Trophoblast cell (in vitro differentiated cells and primary cell): ENCODE results near the gene TMEM245.

Experiments used
- DNase-seq, 2 donors: peaks; one replicate each; pipeline ENCODE4 v3.0.0-alpha.2; 2016
- H2AFZ ChIP-seq: 2 replicates; pipeline ENCODE4 v1.6.1; 2013; ENCODE audit warnings: low read length, moderate library complexity, mild to moderate bottlenecking; ENCODE audit not compliant: insufficient read depth, poor library complexity
- H2AK5ac ChIP-seq: 2 replicates; pipeline ENCODE4 v1.6.1; 2013; ENCODE audit warnings: mild to moderate bottlenecking, low read length
- H2BK120ac ChIP-seq: 2 replicates; pipeline ENCODE4 v1.6.1; 2013; ENCODE audit warnings: low read length, mild to moderate bottlenecking, moderate library complexity; ENCODE audit not compliant: insufficient read depth, poor library complexity
- H2BK12ac ChIP-seq: 2 replicates; pipeline ENCODE4 v1.6.1; 2013; ENCODE audit warnings: mild to moderate bottlenecking, low read length, moderate library complexity
- H2BK5ac ChIP-seq: 2 replicates; pipeline ENCODE4 v1.6.1; 2013; ENCODE audit warnings: low read length, low read depth, moderate library complexity, mild to moderate bottlenecking; ENCODE audit not compliant: poor library complexity
- H3K14ac ChIP-seq: 2 replicates; pipeline ENCODE4 v1.6.1; 2013; ENCODE audit warnings: mild to moderate bottlenecking, low read length
- H3K18ac ChIP-seq: 2 replicates; pipeline ENCODE4 v1.6.1; 2013; ENCODE audit warnings: mild to moderate bottlenecking, low read length
- H3K23ac ChIP-seq: 2 replicates; pipeline ENCODE4 v1.6.1; 2013; ENCODE audit warnings: low read length
- H3K27ac ChIP-seq: 2 replicates; pipeline ENCODE4 v1.5.1; 2013; ENCODE audit warnings: low read depth, mild to moderate bottlenecking, inconsistent platforms, low read length, moderate library complexity
- H3K27me3 ChIP-seq: 2 replicates; pipeline ENCODE4 v1.6.1; 2013; ENCODE audit warnings: inconsistent platforms, mild to moderate bottlenecking, low read length, moderate library complexity; ENCODE audit not compliant: insufficient read depth
- H3K36me3 ChIP-seq, 2 experiments: 1 replicate in 1 of 2; 2 replicates in 1 of 2; pipeline ENCODE4 v1.6.1; 2013; ENCODE audit warnings: low read length in 2 of 2, mild to moderate bottlenecking in 2 of 2, moderate library complexity in 1 of 2; ENCODE audit not compliant: insufficient read depth in 2 of 2, control insufficient read depth in 1 of 2
- H3K4ac ChIP-seq: 2 replicates; pipeline ENCODE4 v1.6.1; 2013; ENCODE audit warnings: low read depth, mild to moderate bottlenecking, low read length, moderate library complexity
- H3K4me1 ChIP-seq, 2 experiments: 1 replicate in 1 of 2; 2 replicates in 1 of 2; pipeline ENCODE4 v1.6.1; 2013; ENCODE audit warnings: low read length in 2 of 2, mild to moderate bottlenecking in 2 of 2, moderate library complexity in 1 of 2; ENCODE audit not compliant: insufficient read depth in 2 of 2, control insufficient read depth in 1 of 2
- H3K4me2 ChIP-seq: 2 replicates; pipeline ENCODE4 v1.6.1; 2013; ENCODE audit warnings: inconsistent platforms, mild to moderate bottlenecking, low read length, moderate library complexity
- H3K4me3 ChIP-seq: 2 replicates; pipeline ENCODE4 v1.5.1; 2013; ENCODE audit warnings: mild to moderate bottlenecking, low read depth, low read length, inconsistent platforms
- H3K79me1 ChIP-seq: one replicate; pipeline ENCODE4 v1.6.1; 2013; ENCODE audit warnings: low read length
- H3K79me2 ChIP-seq: 2 replicates; pipeline ENCODE4 v1.6.1; 2013; ENCODE audit warnings: low read length, mild to moderate bottlenecking; ENCODE audit not compliant: control insufficient read depth, insufficient read depth, poor library complexity
- H3K9ac ChIP-seq: 2 replicates; pipeline ENCODE4 v1.6.1; 2013; ENCODE audit warnings: mild to moderate bottlenecking, low read length
- H3K9me3 ChIP-seq: 2 replicates; pipeline ENCODE4 v1.6.1; 2013; ENCODE audit warnings: low read depth, mild to moderate bottlenecking, control low read depth, inconsistent platforms, low read length; ENCODE audit not compliant: insufficient read depth
- H4K12ac ChIP-seq: 2 replicates; pipeline ENCODE4 v1.6.1; 2013; ENCODE audit warnings: low read depth, mild to moderate bottlenecking, low read length, moderate library complexity
- H4K8ac ChIP-seq: 2 replicates; pipeline ENCODE4 v1.6.1; 2013; ENCODE audit warnings: low read depth, mild to moderate bottlenecking, low read length, moderate library complexity
- H4K91ac ChIP-seq: one replicate; pipeline ENCODE4 v1.6.1; 2013; ENCODE audit warnings: low read depth, mild to moderate bottlenecking, low read length, moderate library complexity
- WGBS: extraction: QIAGEN DNeasy Blood & Tissue Kit; methylation state at CpG from one replicate; pipeline ENCODE4 v1.1.7; 2013; ENCODE audit warnings: missing lambda C conversion rate; ENCODE audit not compliant: insufficient read length, insufficient coverage; ENCODE audit errors: extremely low coverage; 5-methylcytosine and 5-hydroxymethylcytosine counted together

Gene TMEM245

DNA sequence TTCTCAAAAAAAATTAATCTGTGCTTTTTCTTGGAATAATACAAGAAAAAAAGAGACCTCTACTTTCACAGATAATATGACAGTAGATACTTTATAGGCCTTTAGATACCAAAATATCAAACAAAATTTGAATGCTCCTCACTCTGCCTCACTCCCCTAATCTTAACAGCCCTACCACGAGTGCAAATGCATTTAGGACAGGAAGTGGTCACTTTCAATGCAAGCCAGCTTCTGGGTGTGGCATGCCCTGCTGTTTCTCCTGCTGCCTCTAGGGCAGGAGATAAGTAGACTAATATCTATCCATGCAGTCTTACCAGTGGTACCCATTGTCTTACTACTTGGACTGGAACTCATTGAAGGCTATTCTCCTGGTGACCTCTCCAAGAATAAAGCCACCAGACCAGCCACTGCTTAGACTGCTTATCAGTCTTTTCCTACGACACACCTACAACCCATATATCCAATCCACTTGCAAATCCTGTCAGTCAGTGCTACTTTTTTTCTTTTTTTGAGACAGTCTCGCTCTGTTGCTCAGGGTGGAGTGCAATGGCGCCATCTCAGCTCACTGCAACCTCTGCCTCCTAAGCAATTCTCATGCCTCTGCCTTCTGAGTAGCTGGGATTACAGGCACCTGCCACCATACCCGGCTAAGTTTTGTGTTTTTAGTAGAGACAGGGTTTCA, 24.3 kb upstream of the TMEM245 start:
- Histone ChIP-seq H3K4ac (no peak overlapping the region), H3K27ac (no peak overlapping the region), H3K9me3 (no peaks in the 10 kb centered on the region), H4K12ac (no peak overlapping the region), H3K14ac (no peak overlapping the region), H2BK5ac (no peak overlapping the region), H2BK120ac (no peak overlapping the region), H3K23ac (no peak overlapping the region), H4K91ac (no peak overlapping the region), H3K18ac (no peak overlapping the region), H3K4me1 (no peaks in the 10 kb centered on the region), H3K79me1 (no peaks in the 10 kb centered on the region), H2BK12ac (no peak overlapping the region), H4K8ac (no peak overlapping the region), H3K27me3 (no peaks in the 10 kb centered on the region), H2AFZ (no peak overlapping the region), H3K9ac (no peak overlapping the region), H3K4me2 (no peak overlapping the region), H3K79me2 (no peaks in the 10 kb centered on the region), H3K4me3 (no peak overlapping the region), H3K36me3 (no peaks in the 10 kb centered on the region), H2AK5ac (no peak overlapping the region)
- no CpG with 5 or more reads among the region's 5 CpGs for WGBS
- DNase-seq, result peak; percentile 8 to 50

- WGBS, result no CpG with 5 or more reads among the region's 5 CpGs
- Histone ChIP-seq H3K18ac (no peak overlapping the region), H3K27ac (no peak overlapping the region), H2BK5ac (no peak overlapping the region), H2BK12ac (no peak overlapping the region), H3K14ac (no peak overlapping the region), H4K8ac (no peak overlapping the region), H3K4me2 (no peak overlapping the region), H3K23ac (no peak overlapping the region), H3K4me3 (no peak overlapping the region), H4K91ac (no peak overlapping the region), H3K36me3 (no peaks in the 10 kb centered on the region), H3K4ac (no peak overlapping the region), H3K79me1 (no peaks in the 10 kb centered on the region), H3K79me2 (no peaks in the 10 kb centered on the region), H3K27me3 (no peaks in the 10 kb centered on the region), H3K4me1 (no peaks in the 10 kb centered on the region), H2AFZ (no peak overlapping the region), H3K9ac (no peak overlapping the region), H3K9me3 (no peaks in the 10 kb centered on the region), H2BK120ac (no peak overlapping the region), H4K12ac (no peak overlapping the region), H2AK5ac (no peak overlapping the region)
- no peak for DNase-seq
These were observed 21.6 kb upstream of the TMEM245 start for GRCh38 chr9:109141375-109141774.

- H3K36me3 ChIP-seq, result no peaks in the 10 kb centered on the region
- H2AK5ac ChIP-seq, result no peak overlapping the region
- no peaks in the 10 kb centered on the region for H3K4me1 ChIP-seq
- H3K4me2 ChIP-seq, result no peak overlapping the region
- no peak overlapping the region for H3K9ac ChIP-seq
- no peak overlapping the region for H4K8ac ChIP-seq
- WGBS, result no CpG with 5 or more reads among the region's 1 CpG
- no peaks in the 10 kb centered on the region for H3K27me3 ChIP-seq
- no peak overlapping the region for H3K4me3 ChIP-seq
- H3K27ac ChIP-seq, result no peak overlapping the region
- no peak for DNase-seq
- H3K79me1 ChIP-seq, result no peaks in the 10 kb centered on the region
- H2BK120ac ChIP-seq, result no peak overlapping the region
- no peaks in the 10 kb centered on the region for H3K9me3 ChIP-seq
- H4K91ac ChIP-seq, result no peak overlapping the region
- no peak overlapping the region for H3K14ac ChIP-seq
- H3K23ac ChIP-seq, result no peak overlapping the region
- H3K79me2 ChIP-seq, result no peaks in the 10 kb centered on the region
- H2BK5ac ChIP-seq, result no peak overlapping the region
- no peak overlapping the region for H4K12ac ChIP-seq
- no peak overlapping the region for H3K4ac ChIP-seq
- no peak overlapping the region for H2AFZ ChIP-seq
- no peak overlapping the region for H2BK12ac ChIP-seq
- H3K18ac ChIP-seq, result no peak overlapping the region
These were observed 20.1 kb upstream of the TMEM245 start for GRCh38 chr9:109139851-109140250.

DNA sequence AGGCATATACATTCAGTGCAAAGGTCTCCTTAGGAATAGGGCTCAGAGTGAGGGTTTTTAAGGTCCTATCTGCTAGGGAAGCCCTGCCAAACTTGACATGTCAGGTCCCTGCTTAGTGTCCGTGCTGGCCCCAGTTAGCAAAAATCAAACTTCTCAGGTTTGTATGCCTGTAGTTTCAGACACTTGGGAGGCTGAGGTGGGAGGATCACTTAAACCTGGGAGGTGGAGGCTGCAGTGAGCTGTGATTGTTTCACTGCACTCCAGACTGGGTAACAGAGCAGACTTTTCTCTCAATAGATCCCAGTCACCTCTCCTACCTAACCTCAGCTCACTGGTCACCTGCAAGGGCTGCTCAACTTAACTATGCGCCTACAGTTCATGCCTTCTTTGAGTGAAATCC, 18.7 kb upstream of the TMEM245 start:
- Histone ChIP-seq H2AK5ac (no peak overlapping the region), H3K4me2 (no peak overlapping the region)

More for the DNA sequence above, 18.7 kb upstream of the TMEM245 start:
- Histone ChIP-seq H3K79me2 (no peaks in the 10 kb centered on the region), H4K12ac (no peak overlapping the region), H3K4me1 (no peaks in the 10 kb centered on the region), H3K79me1 (no peaks in the 10 kb centered on the region), H2BK120ac (no peak overlapping the region), H3K27ac (no peak overlapping the region), H3K4me3 (no peak overlapping the region), H3K27me3 (no peaks in the 10 kb centered on the region), H2BK12ac (no peak overlapping the region), H3K36me3 (no peaks in the 10 kb centered on the region), H3K9me3 (no peaks in the 10 kb centered on the region), H4K91ac (no peak overlapping the region), H3K9ac (no peak overlapping the region), H4K8ac (no peak overlapping the region), H3K4ac (no peak overlapping the region), H3K14ac (no peak overlapping the region), H3K23ac (no peak overlapping the region), H2BK5ac (no peak overlapping the region), H3K18ac (no peak overlapping the region), H2AFZ (no peak overlapping the region)
- no CpG with 5 or more reads among the region's 2 CpGs for WGBS
- no peak for DNase-seq
